GM13977 (cell line): Measurements from ENCODE around the gene KRT27.
A peak's percentile ranks its signal among the peaks of the same experiment; 100 is the strongest.

ENCODE experiments used
- DNase-seq: peaks from one replicate; pipeline ENCODE4 v3.0.0; 2012; ENCODE audit warnings: low spot score
- in situ Hi-C: fragments of 300-500 bp; cut with MboI; formaldehyde crosslinking; loops from one replicate; pipeline ENCODE4 v1.12.0; 2022; ENCODE audit warnings: low sequenced_read_pairs, low pct_unique_long_range_greater_than_20kb, mixed read lengths, inconsistent platforms; ENCODE audit not compliant: unreplicated experiment
- TF ChIP-seq, protein P1 (sequence below): IDR thresholded peaks from 2 replicates; pipeline ENCODE4 v1.5.1; 2012; ENCODE audit warnings: mild to moderate bottlenecking, control low read depth; ENCODE audit not compliant: insufficient read depth; ENCODE audit errors: extremely low read depth, missing control alignments

Gene KRT27

DNA sequence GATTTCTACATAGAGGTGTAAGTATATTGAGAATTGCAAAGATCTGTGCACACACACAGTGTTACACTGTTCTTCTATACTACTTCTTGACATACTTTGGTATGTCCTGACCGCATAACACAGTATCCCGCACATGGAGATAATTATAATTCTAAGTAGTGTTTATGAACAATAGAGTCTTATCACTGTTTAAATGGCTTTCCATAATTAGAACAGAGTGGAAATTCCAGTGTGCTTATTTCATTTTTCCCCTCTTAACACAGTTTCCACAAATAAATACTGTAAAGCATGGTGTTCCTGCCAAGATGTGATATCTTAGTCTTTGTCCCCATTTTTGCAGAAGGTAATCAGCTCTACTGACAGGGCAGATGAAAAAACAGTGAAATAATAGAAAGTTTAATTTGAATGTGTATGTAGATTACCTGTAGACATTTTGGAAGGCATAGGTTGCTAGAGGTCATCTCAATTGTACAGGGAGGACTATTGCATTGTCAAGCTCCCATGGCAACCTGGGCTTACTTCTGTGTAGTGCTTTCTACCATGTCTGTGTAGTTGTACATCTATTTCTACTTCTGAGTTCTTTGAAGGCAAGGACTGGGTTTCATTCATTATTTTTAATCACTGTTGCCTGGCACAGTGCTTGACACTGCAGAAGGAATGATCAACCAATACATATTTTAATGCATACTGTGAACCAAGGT, 27.5 kb upstream of the KRT27 start:
- no peak for DNase-seq
- in situ Hi-C loops = no loop called here
- TF ChIP-seq, protein P1, sequence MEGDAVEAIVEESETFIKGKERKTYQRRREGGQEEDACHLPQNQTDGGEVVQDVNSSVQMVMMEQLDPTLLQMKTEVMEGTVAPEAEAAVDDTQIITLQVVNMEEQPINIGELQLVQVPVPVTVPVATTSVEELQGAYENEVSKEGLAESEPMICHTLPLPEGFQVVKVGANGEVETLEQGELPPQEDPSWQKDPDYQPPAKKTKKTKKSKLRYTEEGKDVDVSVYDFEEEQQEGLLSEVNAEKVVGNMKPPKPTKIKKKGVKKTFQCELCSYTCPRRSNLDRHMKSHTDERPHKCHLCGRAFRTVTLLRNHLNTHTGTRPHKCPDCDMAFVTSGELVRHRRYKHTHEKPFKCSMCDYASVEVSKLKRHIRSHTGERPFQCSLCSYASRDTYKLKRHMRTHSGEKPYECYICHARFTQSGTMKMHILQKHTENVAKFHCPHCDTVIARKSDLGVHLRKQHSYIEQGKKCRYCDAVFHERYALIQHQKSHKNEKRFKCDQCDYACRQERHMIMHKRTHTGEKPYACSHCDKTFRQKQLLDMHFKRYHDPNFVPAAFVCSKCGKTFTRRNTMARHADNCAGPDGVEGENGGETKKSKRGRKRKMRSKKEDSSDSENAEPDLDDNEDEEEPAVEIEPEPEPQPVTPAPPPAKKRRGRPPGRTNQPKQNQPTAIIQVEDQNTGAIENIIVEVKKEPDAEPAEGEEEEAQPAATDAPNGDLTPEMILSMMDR = no peak

DNA sequence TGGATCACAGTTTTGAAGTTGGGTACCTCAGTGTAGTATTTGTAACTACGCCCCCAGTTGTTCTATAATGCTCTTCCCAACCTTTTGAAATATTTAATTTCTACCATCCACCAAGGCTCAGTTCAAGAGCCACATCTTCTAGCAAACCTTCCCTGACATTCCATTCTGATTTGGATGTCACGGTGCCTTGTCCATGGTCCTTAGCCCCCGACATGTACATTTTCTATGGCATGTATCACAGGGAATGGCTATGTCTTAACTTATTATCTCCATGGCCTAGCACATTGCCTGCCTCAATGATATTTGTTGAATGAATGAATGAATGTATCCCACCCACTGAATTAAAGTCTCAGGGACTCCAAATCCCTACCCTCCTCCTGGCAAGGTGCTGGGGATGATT, 23.8 kb upstream of the KRT27 start:
- in situ Hi-C loops = no loop called here
- DNase-seq = no peak
- TF ChIP-seq, protein P1 = no peak

DNA sequence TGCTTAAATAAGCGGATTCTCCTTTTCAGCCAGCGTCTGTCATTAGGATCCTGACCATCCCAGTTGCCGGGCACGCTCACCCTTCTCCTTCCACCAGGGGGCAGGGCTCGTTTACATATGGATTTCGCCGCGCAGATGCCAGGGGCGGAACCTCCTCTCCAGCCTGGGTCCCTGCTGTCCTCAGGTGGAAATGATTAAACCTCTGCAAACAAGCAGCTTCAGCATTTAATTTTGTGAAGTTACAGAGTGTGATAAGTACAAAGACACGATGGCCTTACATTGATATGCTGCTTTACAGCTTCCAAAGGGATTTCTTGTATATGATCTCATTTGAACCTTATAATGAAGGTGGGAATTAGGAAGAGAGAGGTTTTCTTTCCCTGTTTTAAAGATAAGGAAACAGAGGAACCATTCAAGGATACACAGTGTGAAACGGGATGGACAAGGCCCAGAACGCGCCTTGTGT, 21.3 kb upstream of the KRT27 start:
- TF ChIP-seq, protein P1 = peak; percentile 88

DNA sequence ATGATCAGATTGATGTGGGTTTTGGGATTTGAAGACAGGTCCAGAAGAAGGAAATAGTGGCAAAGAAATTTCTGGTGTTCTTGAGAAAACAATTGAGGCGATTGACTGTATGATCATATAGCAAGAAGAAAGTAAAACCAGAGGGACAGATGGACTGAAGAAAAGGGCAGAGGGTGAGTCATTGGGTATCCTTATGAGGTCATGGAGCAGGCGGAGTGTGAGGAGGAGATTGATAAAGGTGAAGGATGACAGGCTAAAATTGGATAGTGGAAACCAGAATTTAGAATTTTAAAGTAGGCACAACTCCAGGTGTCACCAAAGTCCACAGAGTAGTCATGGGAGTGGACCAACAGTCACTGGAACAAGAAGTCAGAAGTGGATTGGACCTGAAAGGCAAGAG, 18.8 kb upstream of the KRT27 start:
- no peak for DNase-seq
- in situ Hi-C loops = no loop called here
- TF ChIP-seq, protein P1 = no peak

More for the DNA sequence above, 21.3 kb upstream of the KRT27 start:
- in situ Hi-C loops = no loop called here
- DNase-seq = peak; percentile 66

DNA sequence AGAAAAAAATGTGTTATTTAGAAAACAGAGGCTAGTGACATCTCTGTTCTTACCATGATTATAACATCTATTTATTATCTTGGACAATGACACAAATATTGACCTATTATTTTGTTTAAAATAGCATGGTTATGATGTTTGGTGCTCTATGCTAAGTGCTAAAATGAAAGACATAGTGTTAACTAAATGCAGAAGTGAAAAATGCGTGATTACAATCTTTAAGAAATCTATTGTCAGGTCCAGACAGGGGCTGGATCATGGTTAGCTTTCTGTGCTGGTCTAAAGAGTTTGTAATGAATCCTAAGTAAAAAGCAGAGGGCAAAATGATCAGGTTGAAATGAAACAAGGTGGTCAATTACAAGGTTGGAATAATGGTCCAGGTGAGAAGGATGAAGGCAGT, 18.0 kb upstream of the KRT27 start:
- in situ Hi-C loops = no loop called here
- TF ChIP-seq, protein P1 = no peak
- DNase-seq = no peak

DNA sequence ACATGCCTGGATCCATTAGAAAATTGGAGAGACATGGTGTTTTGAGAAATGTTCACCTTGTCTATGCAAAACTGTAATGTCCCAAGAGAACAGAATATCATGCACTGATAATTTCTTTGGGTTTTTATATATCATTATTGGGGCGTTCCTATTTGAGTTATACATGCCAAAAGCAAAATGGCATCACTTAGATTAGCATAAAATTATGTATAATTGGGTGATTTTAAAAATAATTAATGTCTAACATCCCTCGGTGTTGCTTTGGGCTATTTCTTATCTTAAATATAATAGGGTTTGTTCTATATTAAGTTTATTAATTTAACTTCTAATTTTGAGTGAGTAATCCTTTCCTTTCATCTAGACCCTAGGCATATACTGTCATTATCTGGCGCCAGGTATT, 17.5 kb upstream of the KRT27 start, which contains the start of gene KRT28:
Gene KRT28, minus strand, starts transcription at position 101 of the 400 bp plus-strand sequence. Its CDS starts 66 bp downstream, at position 35.
- no peak for DNase-seq
- in situ Hi-C loops = loop anchor here (10.0 kb wide), 1 partner anchor 175 kb away; no protein-coding TSS in a partner anchor
- TF ChIP-seq, protein P1 = no peak
